IPS DF 6.9 (cell line): ENCODE measurements around the gene PPP2R3B.

ENCODE experiments used
- DNase-seq: peaks from one replicate; pipeline ENCODE4 v3.0.0-alpha.2; 2013; ENCODE audit warnings: low read depth, low spot score
- H3K27ac ChIP-seq: one replicate; pipeline ENCODE4 v1.5.1; 2013; ENCODE audit warnings: low read length, control low read depth
- H3K27me3 ChIP-seq: 2 replicates; pipeline ENCODE4 v1.6.1; 2013; ENCODE audit warnings: mild to moderate bottlenecking, low read length; ENCODE audit not compliant: control insufficient read depth, insufficient read depth
- H3K36me3 ChIP-seq: 2 replicates; pipeline ENCODE4 v1.6.1; 2013; ENCODE audit warnings: low read length; ENCODE audit not compliant: control insufficient read depth, insufficient read depth
- H3K4me1 ChIP-seq: 2 replicates; pipeline ENCODE4 v1.6.1; 2013; ENCODE audit warnings: low read length; ENCODE audit not compliant: control insufficient read depth, insufficient read depth
- H3K4me3 ChIP-seq: 2 replicates; pipeline ENCODE4 v1.5.1; 2013; ENCODE audit warnings: mild to moderate bottlenecking, low read length
- H3K9me3 ChIP-seq: 2 replicates; pipeline ENCODE4 v1.6.1; 2013; ENCODE audit warnings: low read length, inconsistent platforms; ENCODE audit not compliant: control insufficient read depth, insufficient read depth
- WGBS: extraction: QIAGEN DNeasy Blood & Tissue Kit; methylation state at CpG from one replicate; pipeline ENCODE4 v1.1.7; 2013; ENCODE audit warnings: mixed read lengths, missing lambda C conversion rate; ENCODE audit not compliant: insufficient read length, insufficient coverage; 5-methylcytosine and 5-hydroxymethylcytosine counted together

PPP2R3B gene

GRCh38 chrX:361231-362145 lies 25.2 kb downstream of the PPP2R3B start:
- Histone ChIP-seq H3K27ac (no peak overlapping the region), H3K4me3 (no peak overlapping the region; the same call in 1 of the 2 replicates), H3K9me3 (no peaks in the 10 kb centered on the region), H3K4me1 (no peaks in the 10 kb centered on the region; the same call in 1 of the 2 replicates), H3K36me3 (peaks cover 13% of the 10 kb centered on the region), H3K27me3 (no peaks in the 10 kb centered on the region)
- DNase-seq = no peak
- WGBS = no CpG with 5 or more reads among the region's 54 CpGs

DNA sequence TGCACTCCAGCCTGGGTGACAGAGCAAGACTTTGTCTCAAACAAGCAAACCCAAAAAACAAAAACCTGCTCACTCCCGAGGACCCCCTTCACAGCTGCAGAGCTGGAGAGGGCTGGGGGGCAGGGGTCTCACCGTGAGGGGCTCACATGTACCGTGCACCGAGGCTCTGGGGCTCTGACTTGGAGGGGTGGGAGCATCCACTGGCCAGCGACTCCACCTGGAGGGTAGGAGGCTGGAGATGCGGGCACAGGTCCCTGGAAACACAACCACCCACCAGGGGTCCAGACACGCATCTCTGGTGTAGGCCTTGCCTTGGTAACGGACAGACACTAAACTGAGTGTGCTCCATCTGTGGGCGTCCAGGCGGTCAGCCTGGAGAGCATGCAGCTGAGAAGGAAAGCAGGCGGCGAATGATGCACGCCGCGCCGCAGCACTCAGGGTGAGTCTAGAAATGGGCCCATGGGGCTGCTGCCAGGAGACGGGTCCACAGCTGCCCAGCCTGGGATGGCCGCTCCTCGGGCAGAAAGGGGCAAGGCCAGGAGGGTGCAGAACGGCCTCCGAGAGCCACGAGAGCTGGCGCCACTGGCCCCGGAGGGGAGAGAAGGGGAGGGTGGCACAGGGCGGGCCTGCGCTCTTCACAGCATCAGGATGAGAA lies 26.1 kb downstream of the PPP2R3B start:
- H3K4me3 ChIP-seq = no peak overlapping the region
- peaks cover 13% of the 10 kb centered on the region for H3K36me3 ChIP-seq
- no peaks in the 10 kb centered on the region for H3K27me3 ChIP-seq
- H3K9me3 ChIP-seq = no peaks in the 10 kb centered on the region
- H3K27ac ChIP-seq = no peak overlapping the region
- WGBS = no CpG with 5 or more reads among the region's 26 CpGs
- no peak for DNase-seq
- no peaks in the 10 kb centered on the region; the same call in 1 of the 2 replicates for H3K4me1 ChIP-seq

DNA sequence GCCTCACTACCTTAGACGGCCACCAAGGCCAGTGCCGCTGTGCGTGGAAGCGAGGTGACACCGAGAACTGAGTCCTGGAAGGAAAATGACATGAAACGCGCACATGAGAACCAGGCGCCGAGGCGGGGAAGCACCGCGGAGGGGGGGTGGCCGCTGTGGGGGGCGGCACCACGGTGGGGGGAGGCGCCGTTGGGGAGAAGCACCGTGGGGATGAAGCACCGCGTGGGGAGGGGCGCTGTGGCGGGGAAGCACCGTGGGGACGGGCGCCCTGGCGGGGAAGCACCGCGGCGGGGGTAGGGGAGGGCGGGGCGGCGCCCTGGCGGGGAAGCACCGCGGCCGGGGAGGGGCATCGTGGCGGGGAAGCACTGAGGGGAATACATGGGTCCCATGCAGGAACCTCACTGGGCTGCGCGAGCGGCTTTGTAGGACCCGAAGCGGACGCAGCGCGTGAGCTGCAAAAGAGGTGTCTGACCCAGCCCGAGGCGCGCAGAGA lies 28.0 kb downstream of the PPP2R3B start:
- no peaks in the 10 kb centered on the region for H3K27me3 ChIP-seq
- H3K9me3 ChIP-seq = no peaks in the 10 kb centered on the region
- WGBS = no CpG with 5 or more reads among the region's 49 CpGs
- H3K36me3 ChIP-seq = peaks cover 13% of the 10 kb centered on the region
- no peak for DNase-seq
- no peak overlapping the region for H3K4me3 ChIP-seq
- H3K4me1 ChIP-seq = no peaks in the 10 kb centered on the region; the same call in 1 of the 2 replicates
- H3K27ac ChIP-seq = no peak overlapping the region

GRCh38 chrX:357693-358471 lies 28.8 kb downstream of the PPP2R3B start:
- H3K27ac ChIP-seq = no peak overlapping the region
- no CpG with 5 or more reads among the region's 48 CpGs for WGBS
- no peak for DNase-seq

GRCh38 chrX:357035-357692 lies 29.5 kb downstream of the PPP2R3B start:
- no peak overlapping the region for H3K27ac ChIP-seq
- WGBS = no CpG with 5 or more reads among the region's 14 CpGs
- peaks cover 18% of the 10 kb centered on the region for H3K36me3 ChIP-seq

More at GRCh38 chrX:357693-358471, 28.8 kb downstream of the PPP2R3B start:
- no peak overlapping the region for H3K4me3 ChIP-seq
- H3K4me1 ChIP-seq = no peaks in the 10 kb centered on the region
- no peaks in the 10 kb centered on the region for H3K27me3 ChIP-seq
- no peaks in the 10 kb centered on the region for H3K9me3 ChIP-seq
- peaks cover 13% of the 10 kb centered on the region for H3K36me3 ChIP-seq

GRCh38 chrX:356385-357034 lies 30.2 kb downstream of the PPP2R3B start:
- no CpG with 5 or more reads among the region's 17 CpGs for WGBS
- Histone ChIP-seq H3K4me1 (no peaks in the 10 kb centered on the region), H3K36me3 (peaks cover 19% of the 10 kb centered on the region), H3K27me3 (no peaks in the 10 kb centered on the region), H3K4me3 (no peak overlapping the region), H3K27ac (no peak overlapping the region), H3K9me3 (no peaks in the 10 kb centered on the region)
- no peak for DNase-seq

More at GRCh38 chrX:357035-357692, 29.5 kb downstream of the PPP2R3B start:
- Histone ChIP-seq H3K27me3 (no peaks in the 10 kb centered on the region), H3K4me3 (no peak overlapping the region), H3K9me3 (no peaks in the 10 kb centered on the region), H3K4me1 (no peaks in the 10 kb centered on the region)
- DNase-seq = no peak

GRCh38 chrX:355329-356050 lies 31.2 kb downstream of the PPP2R3B start:
- H3K4me3 ChIP-seq = no peak overlapping the region
- H3K36me3 ChIP-seq = peaks cover 11% of the 10 kb centered on the region
- no CpG with 5 or more reads among the region's 35 CpGs for WGBS
- no peaks in the 10 kb centered on the region for H3K9me3 ChIP-seq
- no peaks in the 10 kb centered on the region for H3K4me1 ChIP-seq
- DNase-seq = no peak
- no peaks in the 10 kb centered on the region for H3K27me3 ChIP-seq
- H3K27ac ChIP-seq = no peak overlapping the region

GRCh38 chrX:353566-354535 lies 32.9 kb downstream of the PPP2R3B start:
- Histone ChIP-seq H3K36me3 (peaks cover 10% of the 10 kb centered on the region; the same call in 1 of the 2 replicates), H3K27ac (no peak overlapping the region)

More at GRCh38 chrX:353566-354535, 32.9 kb downstream of the PPP2R3B start:
- no peaks in the 10 kb centered on the region for H3K9me3 ChIP-seq
- no peaks in the 10 kb centered on the region for H3K4me1 ChIP-seq
- WGBS = no CpG with 5 or more reads among the region's 39 CpGs
- no peaks in the 10 kb centered on the region for H3K27me3 ChIP-seq
- H3K4me3 ChIP-seq = no peak overlapping the region
- no peak for DNase-seq
